ENCODE measurements around the gene SNAP29.

The SNAP29 gene

DNA sequence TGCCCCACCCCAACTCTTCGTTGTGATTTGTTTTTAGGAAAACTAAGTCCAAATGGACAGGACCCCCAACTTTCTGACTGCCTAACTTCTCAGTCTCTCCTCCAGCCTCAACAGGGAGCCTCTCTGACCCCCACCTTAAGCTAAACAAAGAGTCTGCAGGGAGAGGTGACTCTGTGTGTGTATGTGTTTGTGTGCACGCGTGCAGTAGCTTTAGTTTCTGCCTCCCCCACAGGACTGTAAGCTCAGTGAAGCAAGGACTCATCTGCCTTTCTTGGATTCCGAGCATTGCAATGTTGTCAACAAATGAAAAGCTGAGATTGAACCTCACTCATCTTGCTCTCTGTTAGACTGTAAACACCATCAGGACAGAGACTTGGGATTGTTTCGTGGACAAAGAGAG is 7.9 kb downstream of the SNAP29 start:
- Mint-ChIP-seq H3K4me1 (peaks cover 14% of the 10 kb centered on the region), H3K9me3 (no peaks in the 10 kb centered on the region), H3K27me3 (no peaks in the 10 kb centered on the region), H3K27ac (no peak overlapping the region), H3K36me3 (peaks cover 6% of the 10 kb centered on the region), H3K4me3 (no peak overlapping the region)
- DNase-seq (ENCODE audit: low spot score in 2 of 2) (no peak), ATAC-seq (ENCODE audit: low read depth) (no peak)

DNA sequence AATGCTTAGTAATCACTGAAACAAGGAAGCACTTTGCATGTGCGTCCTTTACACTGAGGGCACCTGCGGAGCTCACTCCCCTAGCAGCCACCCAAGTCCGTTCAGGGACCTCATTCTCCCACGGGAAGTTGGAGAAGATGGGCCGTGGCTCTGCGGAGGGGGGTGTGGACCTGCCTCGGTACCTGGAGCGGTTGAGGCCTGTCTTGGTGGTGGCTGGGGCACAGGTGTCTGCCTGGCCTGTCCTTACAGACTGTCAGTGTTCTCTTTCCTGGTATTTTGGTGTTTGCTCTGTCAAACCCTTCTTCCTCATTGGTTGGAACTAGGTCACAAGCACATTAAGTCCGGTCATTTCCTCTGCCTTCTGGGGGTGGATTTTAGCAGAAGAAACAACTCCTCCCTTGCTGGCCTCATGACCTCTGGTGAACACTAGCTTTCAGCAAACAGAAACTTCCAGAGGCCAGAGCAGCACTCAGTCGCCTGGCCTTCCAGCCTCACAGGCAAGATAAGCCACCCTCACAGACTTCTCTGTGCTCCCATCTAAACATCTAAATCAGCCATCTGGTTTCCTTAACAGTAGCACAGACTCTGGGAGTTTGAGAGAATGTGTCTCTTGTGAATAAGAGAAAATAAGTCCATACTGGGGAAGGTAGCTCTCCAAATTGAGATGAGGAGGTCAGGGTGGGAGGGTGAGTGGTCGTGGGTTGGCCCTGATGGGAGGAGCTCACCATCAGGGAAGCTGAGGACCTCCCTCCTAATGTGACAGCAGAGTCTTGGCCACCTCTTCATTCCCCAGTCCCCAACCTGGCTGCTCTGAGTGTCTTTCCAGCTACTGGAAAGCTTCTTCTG is 8.6 kb downstream of the SNAP29 start:
- ATAC-seq (ENCODE audit: low read depth) (no peak), DNase-seq (ENCODE audit: low spot score in 2 of 2) (no peak)
- Mint-ChIP-seq H3K27me3 (no peaks in the 10 kb centered on the region), H3K27ac (no peak overlapping the region), H3K36me3 (peaks cover 4% of the 10 kb centered on the region), H3K9me3 (no peaks in the 10 kb centered on the region), H3K4me1 (peaks cover 10% of the 10 kb centered on the region), H3K4me3 (no peak overlapping the region)

DNA sequence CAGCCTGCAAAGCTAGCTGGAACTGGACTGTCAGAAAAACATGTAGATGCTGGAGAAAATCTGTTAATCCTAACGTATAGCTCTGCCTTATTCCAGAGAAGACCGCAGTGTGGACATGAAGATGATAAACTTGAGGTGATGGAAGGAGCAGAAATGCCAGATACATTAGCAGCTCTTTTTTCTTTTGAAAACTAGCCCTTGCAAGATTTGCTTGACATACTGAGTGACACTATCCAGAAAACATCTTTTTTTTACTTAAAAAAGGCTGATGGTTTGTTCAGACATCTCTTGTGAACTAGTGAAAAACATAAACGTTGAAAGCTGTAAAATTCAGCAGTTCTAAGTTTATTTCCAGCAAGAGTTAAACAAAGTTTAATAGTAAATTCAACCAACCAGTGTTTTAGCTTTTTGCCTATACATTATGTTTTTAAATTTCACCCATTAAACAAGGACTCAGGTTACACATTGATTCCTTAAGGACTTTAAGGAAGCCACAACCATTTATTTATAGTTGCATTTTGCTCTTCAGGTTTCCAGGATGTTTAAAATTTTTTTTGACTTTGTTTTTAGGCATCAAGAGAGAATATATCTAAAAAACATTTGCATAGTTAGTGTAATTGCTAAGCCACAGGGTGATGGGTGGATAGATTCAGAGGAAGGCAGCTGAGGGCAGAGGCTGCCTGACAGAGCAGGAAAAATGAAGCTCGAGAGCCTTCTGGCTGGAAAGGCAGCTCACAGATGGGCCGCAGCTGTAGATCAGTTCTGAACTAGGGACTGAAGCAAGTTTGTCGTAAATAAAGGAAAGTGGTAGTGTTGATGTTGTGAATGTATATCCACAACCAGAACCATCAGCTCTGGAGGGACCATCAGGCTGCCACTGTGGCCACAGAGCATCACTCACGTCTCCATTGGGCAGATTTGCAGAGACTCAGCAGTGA is 9.5 kb downstream of the SNAP29 start:
- ATAC-seq (ENCODE audit: low read depth), result no peak
- Mint-ChIP-seq H3K4me1 (peaks cover 8% of the 10 kb centered on the region), H3K4me3 (no peak overlapping the region), H3K27me3 (no peaks in the 10 kb centered on the region), H3K27ac (no peak overlapping the region), H3K36me3 (peaks cover 5% of the 10 kb centered on the region), H3K9me3 (no peaks in the 10 kb centered on the region)
- no peak for DNase-seq (ENCODE audit: low spot score in 2 of 2)

DNA sequence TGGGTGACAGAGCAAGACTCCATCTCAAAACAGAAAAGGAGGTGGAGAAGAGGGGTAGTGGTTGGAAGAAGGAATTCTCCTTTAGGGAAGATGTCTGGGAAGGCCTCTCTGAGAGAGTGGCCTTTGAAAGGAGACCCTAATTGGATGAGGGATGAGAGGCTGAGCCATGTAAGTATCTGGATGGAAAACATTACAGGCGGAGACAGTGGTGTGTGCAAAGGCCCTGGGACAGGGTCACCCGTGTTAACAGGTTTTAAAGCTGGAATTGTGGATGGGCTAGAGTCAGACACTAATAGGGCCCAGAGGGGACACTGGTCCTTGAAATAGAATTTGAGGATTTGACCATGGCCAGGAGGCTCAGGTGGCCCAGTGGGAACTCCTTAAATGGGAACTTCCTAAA is 10.4 kb downstream of the SNAP29 start:
- no peak overlapping the region for H3K4me3 Mint-ChIP-seq
- ATAC-seq (ENCODE audit: low read depth) (no peak), DNase-seq (ENCODE audit: low spot score in 2 of 2) (no peak)
- H3K36me3 Mint-ChIP-seq, result peaks cover 6% of the 10 kb centered on the region
- peaks cover 8% of the 10 kb centered on the region for H3K4me1 Mint-ChIP-seq
- no peaks in the 10 kb centered on the region for H3K9me3 Mint-ChIP-seq
- H3K27me3 Mint-ChIP-seq, result no peaks in the 10 kb centered on the region
- H3K27ac Mint-ChIP-seq, result no peak overlapping the region

DNA sequence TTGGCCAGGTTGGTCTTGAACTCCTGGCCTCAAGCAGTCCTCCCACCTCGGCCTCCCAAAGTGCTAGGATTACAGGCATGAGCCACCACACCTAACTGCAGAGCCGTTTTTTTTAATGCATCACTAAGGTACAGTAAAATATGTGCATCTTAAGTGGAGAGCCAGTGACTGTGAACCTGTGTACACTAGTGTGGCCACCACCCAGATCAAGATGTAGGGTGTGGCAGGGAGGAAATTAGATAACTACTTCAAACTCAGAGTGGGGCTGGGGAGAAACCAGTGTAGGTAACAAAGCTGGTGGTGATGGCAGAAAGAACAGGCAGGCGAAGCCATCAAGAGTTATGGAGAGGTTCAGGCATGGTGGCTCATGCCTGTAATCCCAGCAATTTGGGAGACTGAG is 14.4 kb downstream of the SNAP29 start:
- H3K27me3 Mint-ChIP-seq, result no peaks in the 10 kb centered on the region
- H3K27ac Mint-ChIP-seq, result no peak overlapping the region
- DNase-seq (ENCODE audit: low spot score in 2 of 2) (no peak), ATAC-seq (ENCODE audit: low read depth) (no peak)
- H3K4me3 Mint-ChIP-seq, result no peak overlapping the region
- H3K9me3 Mint-ChIP-seq, result no peaks in the 10 kb centered on the region
- H3K36me3 Mint-ChIP-seq, result peaks cover 8% of the 10 kb centered on the region
- H3K4me1 Mint-ChIP-seq, result no peaks in the 10 kb centered on the region

DNA sequence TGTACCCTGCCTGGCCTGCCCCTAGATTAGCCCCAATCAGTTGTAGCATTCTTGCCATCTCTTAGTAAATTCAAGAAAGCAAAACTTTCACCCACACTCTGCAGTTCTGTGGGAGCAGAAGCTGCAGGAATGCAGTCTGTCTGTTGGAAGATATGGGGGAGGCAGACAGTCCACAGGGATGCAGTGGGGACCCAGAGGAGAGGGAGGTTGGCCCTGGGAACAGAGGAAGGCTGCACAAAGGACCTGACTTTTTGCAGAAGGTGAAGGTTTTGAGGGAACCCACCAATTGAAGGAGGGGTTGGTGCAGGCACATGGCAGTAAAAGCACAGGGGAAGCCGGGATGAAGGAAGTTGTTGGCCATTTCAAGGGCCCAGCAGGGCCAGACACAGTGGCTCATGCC is 16.5 kb downstream of the SNAP29 start:
- H3K9me3 Mint-ChIP-seq, result no peaks in the 10 kb centered on the region
- ATAC-seq (ENCODE audit: low read depth) (no peak), DNase-seq (ENCODE audit: low spot score in 2 of 2) (no peak)
- no peaks in the 10 kb centered on the region for H3K4me1 Mint-ChIP-seq
- peaks cover 11% of the 10 kb centered on the region for H3K36me3 Mint-ChIP-seq
- H3K4me3 Mint-ChIP-seq, result no peak overlapping the region
- no peaks in the 10 kb centered on the region for H3K27me3 Mint-ChIP-seq
- no peak overlapping the region for H3K27ac Mint-ChIP-seq

DNA sequence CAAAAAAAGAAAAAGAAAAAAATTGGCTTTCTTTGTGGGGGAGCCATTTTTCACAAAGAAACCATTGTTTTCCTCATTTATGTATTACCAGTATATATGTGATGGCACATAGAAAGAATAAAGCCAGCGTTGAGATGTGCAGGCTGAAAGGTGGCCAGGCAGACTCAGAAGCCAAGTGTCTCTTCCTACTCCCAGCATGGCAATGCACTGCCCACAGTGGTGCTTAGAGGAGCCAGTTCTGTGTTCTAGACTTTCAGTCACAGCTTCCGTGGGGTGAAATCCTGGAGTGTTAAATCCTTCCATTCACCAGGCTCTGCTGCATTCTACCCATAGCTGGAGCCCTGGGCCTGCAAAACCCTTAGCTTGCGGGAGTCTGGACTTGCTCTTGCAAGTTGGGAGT is 18.9 kb downstream of the SNAP29 start:
- peaks cover 19% of the 10 kb centered on the region for H3K36me3 Mint-ChIP-seq

DNA sequence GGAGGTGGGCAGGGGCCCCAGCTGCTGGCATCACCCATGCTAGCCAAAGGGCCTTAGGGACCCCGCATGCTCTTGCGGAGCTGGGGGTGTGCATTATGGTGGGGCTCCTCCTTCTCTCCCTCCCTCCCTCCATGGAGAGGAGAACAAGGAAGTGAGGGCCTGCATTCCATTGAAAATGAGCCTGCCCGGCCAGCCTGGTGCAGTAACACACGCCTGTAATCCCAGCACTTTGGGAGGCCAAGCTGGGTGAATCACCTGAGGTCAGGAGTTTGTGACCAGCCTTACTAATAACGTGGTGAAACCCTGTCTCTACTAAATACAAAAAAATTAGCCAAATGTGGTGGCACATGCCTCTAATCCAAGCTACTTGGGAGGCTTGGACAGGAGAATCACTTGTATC is 22.4 kb downstream of the SNAP29 start:
- peaks cover 24% of the 10 kb centered on the region for H3K36me3 Mint-ChIP-seq
- H3K27ac Mint-ChIP-seq, result no peak overlapping the region

More for the DNA sequence above, 18.9 kb downstream of the SNAP29 start:
- ATAC-seq (ENCODE audit: low read depth) (no peak), DNase-seq (ENCODE audit: low spot score in 2 of 2) (no peak)
- no peaks in the 10 kb centered on the region for H3K9me3 Mint-ChIP-seq
- H3K4me3 Mint-ChIP-seq, result no peak overlapping the region
- no peak overlapping the region for H3K27ac Mint-ChIP-seq
- no peaks in the 10 kb centered on the region for H3K4me1 Mint-ChIP-seq
- H3K27me3 Mint-ChIP-seq, result no peaks in the 10 kb centered on the region

DNA sequence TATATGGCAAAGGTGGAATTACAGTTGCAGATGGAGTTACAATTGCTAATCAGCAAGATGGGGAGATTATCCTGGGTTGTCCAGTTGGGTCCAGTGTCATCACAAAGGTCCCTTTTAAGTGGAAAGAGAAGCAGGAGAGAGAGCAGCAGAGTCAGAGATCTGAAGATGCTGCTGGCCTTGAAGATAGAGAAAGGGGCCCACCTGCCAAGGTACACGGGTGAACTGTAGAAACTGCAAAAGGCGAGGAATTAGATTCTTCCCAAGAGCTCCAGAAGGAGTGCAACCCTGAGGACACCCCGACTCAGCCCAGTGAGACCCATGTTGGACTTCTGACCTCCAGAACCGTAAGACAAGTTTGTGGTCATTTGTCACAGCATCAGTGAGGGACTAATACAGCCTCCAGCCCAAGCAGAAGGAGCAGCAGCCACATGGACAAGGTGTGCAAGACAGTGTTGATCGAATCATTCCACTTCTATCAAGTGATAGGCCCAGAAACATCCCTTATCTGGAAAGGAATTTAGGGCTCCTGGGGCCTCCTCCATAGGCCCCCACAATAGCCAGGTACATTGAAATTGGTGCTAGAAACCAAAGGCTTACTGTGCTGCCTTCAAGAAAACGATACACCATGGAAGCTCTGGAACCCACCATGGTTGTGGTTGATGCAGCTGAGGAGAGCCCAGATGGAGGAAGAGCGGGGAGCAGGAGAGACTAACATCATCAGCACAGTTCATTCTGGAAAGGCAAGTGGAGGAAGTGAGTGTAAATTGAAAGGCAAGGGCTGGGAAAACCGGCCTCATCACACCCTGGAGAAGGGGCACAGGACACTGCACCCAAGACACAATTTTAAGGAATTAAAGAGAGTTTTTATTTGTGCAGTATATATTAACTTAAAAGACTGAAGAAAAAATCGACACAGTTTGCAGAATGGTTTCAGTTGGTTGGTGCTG is 23.3 kb downstream of the SNAP29 start:
- no peaks in the 10 kb centered on the region for H3K27me3 Mint-ChIP-seq
- no peak overlapping the region for H3K4me3 Mint-ChIP-seq
- DNase-seq (ENCODE audit: low spot score in 2 of 2), result no peak
- no peaks in the 10 kb centered on the region for H3K9me3 Mint-ChIP-seq
- H3K36me3 Mint-ChIP-seq, result peaks cover 22% of the 10 kb centered on the region
- no peaks in the 10 kb centered on the region for H3K4me1 Mint-ChIP-seq
- H3K27ac Mint-ChIP-seq, result no peak overlapping the region
- no peak for ATAC-seq (ENCODE audit: low read depth)

More for the DNA sequence above, 22.4 kb downstream of the SNAP29 start:
- H3K4me1 Mint-ChIP-seq, result no peaks in the 10 kb centered on the region
- H3K27me3 Mint-ChIP-seq, result no peaks in the 10 kb centered on the region
- no peaks in the 10 kb centered on the region for H3K9me3 Mint-ChIP-seq
- no peak for DNase-seq (ENCODE audit: low spot score in 2 of 2)
- no peak overlapping the region for H3K4me3 Mint-ChIP-seq
- ATAC-seq (ENCODE audit: low read depth), result no peak

DNA sequence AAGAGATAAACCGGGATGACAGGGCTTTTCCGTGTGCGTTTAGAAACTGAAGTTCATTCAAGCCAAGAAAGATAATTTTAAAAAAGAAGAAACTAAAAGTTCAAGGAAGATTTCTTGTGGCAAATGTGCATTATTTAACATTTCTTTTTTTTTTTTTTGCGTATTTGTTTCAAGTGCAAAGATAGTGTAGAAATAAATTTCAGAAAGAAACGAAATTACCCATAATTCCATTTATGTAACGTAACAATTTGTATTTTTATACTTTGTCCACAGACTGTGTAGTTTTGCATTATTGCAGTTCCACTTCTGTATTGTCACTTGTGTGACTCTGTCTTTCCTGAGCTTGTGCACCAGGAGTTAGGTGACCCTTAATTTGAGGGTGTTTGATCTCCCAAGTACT is 24.0 kb downstream of the SNAP29 start:
- no peak overlapping the region for H3K4me3 Mint-ChIP-seq
- DNase-seq (ENCODE audit: low spot score in 2 of 2) (no peak), ATAC-seq (ENCODE audit: low read depth) (no peak)
- H3K36me3 Mint-ChIP-seq, result peaks cover 27% of the 10 kb centered on the region
- no peaks in the 10 kb centered on the region for H3K9me3 Mint-ChIP-seq
- H3K27me3 Mint-ChIP-seq, result no peaks in the 10 kb centered on the region
- H3K4me1 Mint-ChIP-seq, result no peaks in the 10 kb centered on the region
- H3K27ac Mint-ChIP-seq, result no peak overlapping the region

DNA sequence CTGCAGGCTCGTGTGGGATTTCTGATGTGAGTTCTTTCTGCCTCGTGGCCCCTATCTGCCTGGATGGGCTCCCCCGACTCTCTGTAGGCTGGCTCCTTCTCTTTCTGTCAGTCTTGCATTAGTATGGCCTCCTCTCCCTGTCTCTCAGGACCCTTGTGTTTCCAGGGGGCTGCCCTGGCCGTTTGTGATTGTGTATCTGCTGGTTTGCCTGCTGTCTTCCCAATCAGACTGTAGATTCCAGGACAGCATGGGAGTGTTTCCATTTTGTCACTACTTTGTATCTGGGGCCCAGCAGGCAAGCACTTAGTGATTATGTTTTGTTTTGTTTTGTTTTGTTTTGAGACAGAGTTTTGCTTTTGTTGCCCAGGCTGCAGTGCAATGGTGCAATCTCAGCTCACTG is 25.6 kb downstream of the SNAP29 start:
- Mint-ChIP-seq H3K27me3 (no peaks in the 10 kb centered on the region), H3K4me1 (no peaks in the 10 kb centered on the region), H3K4me3 (no peak overlapping the region), H3K27ac (no peak overlapping the region), H3K36me3 (peaks cover 32% of the 10 kb centered on the region), H3K9me3 (no peaks in the 10 kb centered on the region)
- DNase-seq (ENCODE audit: low spot score in 2 of 2) (no peak), ATAC-seq (ENCODE audit: low read depth) (no peak)

DNA sequence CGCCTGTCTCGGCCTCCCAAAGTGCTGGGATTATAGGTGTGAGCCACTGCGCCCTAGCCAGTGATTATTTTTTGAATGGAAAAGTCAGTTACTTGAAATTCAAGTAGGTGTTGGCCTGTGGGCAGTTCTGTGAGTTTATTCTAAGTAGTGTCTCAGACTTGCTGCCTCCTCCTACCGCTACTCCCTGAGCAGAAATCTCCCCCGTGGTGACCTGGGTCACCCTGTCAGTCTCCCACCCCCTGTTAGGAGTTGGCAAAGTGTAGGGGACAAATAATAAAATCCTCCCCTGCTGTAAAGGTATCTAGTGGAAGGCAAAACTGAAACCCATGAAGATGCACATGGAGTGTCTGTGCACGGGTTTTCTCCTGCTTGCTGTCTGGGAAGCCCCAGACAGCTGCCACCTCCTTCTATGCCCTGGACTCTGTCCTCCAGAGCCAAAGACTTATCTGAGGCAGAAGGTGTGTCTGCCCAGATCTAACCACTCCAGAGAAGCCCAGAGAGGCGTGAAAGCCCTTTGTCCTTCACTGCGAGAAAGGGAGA is 26.3 kb downstream of the SNAP29 start:
- DNase-seq (ENCODE audit: low spot score in 2 of 2) (no peak), ATAC-seq (ENCODE audit: low read depth) (no peak)
- no peaks in the 10 kb centered on the region for H3K9me3 Mint-ChIP-seq
- H3K27me3 Mint-ChIP-seq, result no peaks in the 10 kb centered on the region
- peaks cover 37% of the 10 kb centered on the region for H3K36me3 Mint-ChIP-seq
- H3K4me3 Mint-ChIP-seq, result no peak overlapping the region
- no peak overlapping the region for H3K27ac Mint-ChIP-seq
- H3K4me1 Mint-ChIP-seq, result no peaks in the 10 kb centered on the region

DNA sequence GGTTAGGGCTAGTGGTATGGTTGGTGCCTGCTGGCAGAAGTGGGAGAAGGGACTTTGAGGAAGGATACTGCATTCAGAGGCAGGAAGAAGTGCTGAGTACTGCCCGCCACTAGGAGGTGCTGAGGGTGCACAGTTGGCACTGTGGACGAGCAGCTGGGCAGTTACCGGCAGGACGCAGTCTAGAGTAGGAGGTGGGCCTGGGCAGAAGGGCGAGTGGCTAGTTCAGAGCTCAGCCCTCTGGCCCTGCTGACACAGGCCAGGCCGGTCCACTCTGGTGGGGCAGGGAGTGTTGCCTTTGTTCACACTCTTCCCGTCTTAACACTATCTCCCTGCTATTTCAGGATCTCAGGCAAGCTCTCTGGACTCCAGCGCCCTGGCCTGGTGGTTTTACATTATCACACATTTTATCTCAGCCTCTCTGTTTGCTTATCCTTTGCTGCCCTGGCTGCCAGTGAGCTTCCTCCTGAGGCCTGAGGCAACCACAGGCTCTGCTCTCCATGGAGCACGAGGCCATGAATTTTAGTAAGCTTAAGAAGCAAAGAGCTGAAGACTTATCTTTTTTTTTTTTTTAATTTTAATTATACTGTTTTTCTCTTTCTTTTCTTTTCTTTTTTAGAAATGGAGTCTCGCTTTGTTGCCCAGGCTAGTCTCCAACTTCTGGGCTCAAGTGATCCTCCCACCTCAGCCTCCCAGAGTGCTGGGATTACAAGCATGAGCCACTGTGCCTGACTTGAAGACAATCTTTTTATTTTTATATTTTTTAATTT is 26.9 kb downstream of the SNAP29 start:
- Mint-ChIP-seq H3K4me3 (no peak overlapping the region), H3K4me1 (no peaks in the 10 kb centered on the region), H3K27me3 (no peaks in the 10 kb centered on the region), H3K9me3 (no peaks in the 10 kb centered on the region), H3K27ac (no peak overlapping the region), H3K36me3 (peaks cover 37% of the 10 kb centered on the region)
- DNase-seq (ENCODE audit: low spot score in 2 of 2), result peak; percentile 18 to 27
- peak; percentile 59 for ATAC-seq (ENCODE audit: low read depth)
